GM18951 (cell line): ENCODE results near the gene MUSK.
"Not testable (repeated sequence)": the region's sequence is repeated elsewhere in the genome, so short reads cannot be mapped to it uniquely, and the experiment has no call there.

Source experiments
- POLR2A ChIP-seq: IDR thresholded peaks from 4 replicates; pipeline ENCODE4 v1.6.1; 2011; ENCODE audit warnings: mild to moderate bottlenecking; ENCODE audit not compliant: insufficient read length, insufficient read depth; ENCODE audit errors: extremely low read depth
- in situ Hi-C: fragments of 300-500 bp; cut with MboI; formaldehyde crosslinking; loops from one replicate; pipeline ENCODE4 v1.12.0; 2022; ENCODE audit warnings: low sequenced_read_pairs, mixed read lengths, inconsistent platforms; ENCODE audit not compliant: unreplicated experiment

Gene MUSK

GRCh38 chr9:110655754-110656641, 12.6 kb upstream of the MUSK start:
- in situ Hi-C loops: no loop called here
- no peak for TF ChIP-seq POLR2A

GRCh38 chr9:110659891-110660541, 8.6 kb upstream of the MUSK start:
- TF ChIP-seq POLR2A: no peak
- in situ Hi-C loops: no loop called here

- in situ Hi-C loops: no loop called here
- no peak for TF ChIP-seq POLR2A
Observed at GRCh38 chr9:110669433-110669832, 842 bp downstream of the MUSK start.

GRCh38 chr9:110671849-110672248, 3.3 kb downstream of the MUSK start:
- in situ Hi-C loops: no loop called here
- TF ChIP-seq POLR2A: no peak

- no peak for TF ChIP-seq POLR2A
- in situ Hi-C loops: no loop called here
Observed at GRCh38 chr9:110672873-110673510, 4.4 kb downstream of the MUSK start.

GRCh38 chr9:110687497-110687896, 18.9 kb downstream of the MUSK start:
- TF ChIP-seq POLR2A: no peak
- in situ Hi-C loops: no loop called here

- TF ChIP-seq POLR2A: no peak
- in situ Hi-C loops: no loop called here
Observed at GRCh38 chr9:110688329-110688728, 19.7 kb downstream of the MUSK start.

GRCh38 chr9:110691002-110691549, 22.5 kb downstream of the MUSK start:
- no peak for TF ChIP-seq POLR2A
- in situ Hi-C loops: no loop called here

- in situ Hi-C loops: not testable (repeated sequence)
Observed at GRCh38 chr9:110695846-110696245, 27.3 kb downstream of the MUSK start.

GRCh38 chr9:110700953-110701352, 32.4 kb downstream of the MUSK start:
- no peak for TF ChIP-seq POLR2A
- in situ Hi-C loops: no loop called here

GRCh38 chr9:110703669-110704068, 35.1 kb downstream of the MUSK start:
- in situ Hi-C loops: no loop called here
- TF ChIP-seq POLR2A: no peak

GRCh38 chr9:110707419-110707818, 38.8 kb downstream of the MUSK start:
- no peak for TF ChIP-seq POLR2A
- in situ Hi-C loops: no loop called here

- in situ Hi-C loops: no loop called here
- TF ChIP-seq POLR2A: no peak
Observed at GRCh38 chr9:110710420-110710819, 41.8 kb downstream of the MUSK start.

GRCh38 chr9:110712955-110713354, 44.4 kb downstream of the MUSK start:
- in situ Hi-C loops: no loop called here
- TF ChIP-seq POLR2A: no peak

- in situ Hi-C loops: no loop called here
Observed at GRCh38 chr9:110714314-110714713, 45.7 kb downstream of the MUSK start.

More at GRCh38 chr9:110714314-110714713, 45.7 kb downstream of the MUSK start:
- no peak for TF ChIP-seq POLR2A
